Large intestine (tissue), 3 donors: ENCODE data around the gene PDZD2. TPM values are rescaled to one million over a fixed set of nuclear protein-coding genes. Genes with fewer than 3 reads are reported as not detected.
A peak's percentile ranks its signal among the peaks of the same experiment; 100 is the strongest.

Source experiments
- DNase-seq, 2 donors: peaks; one replicate each; pipeline versions ENCODE4 v3.0.0 to v3.0.0-alpha.2; 2013
- H3K27ac ChIP-seq: one replicate; pipeline ENCODE4 v1.5.1; 2013; ENCODE audit warnings: low read length
- H3K27me3 ChIP-seq: 2 replicates; pipeline ENCODE4 v1.6.1; 2013; ENCODE audit warnings: low read length; ENCODE audit not compliant: control insufficient read depth, insufficient read depth
- H3K36me3 ChIP-seq: 2 replicates; pipeline ENCODE4 v1.6.1; 2013; ENCODE audit warnings: low read length; ENCODE audit not compliant: control insufficient read depth, insufficient read depth
- H3K4me1 ChIP-seq: one replicate; pipeline ENCODE4 v1.6.1; 2013; ENCODE audit warnings: low read length; ENCODE audit not compliant: control insufficient read depth, insufficient read depth
- H3K4me3 ChIP-seq: one replicate; pipeline ENCODE4 v1.5.1; 2013; ENCODE audit warnings: low read length
- H3K9me3 ChIP-seq: one replicate; pipeline ENCODE4 v1.6.1; 2013; ENCODE audit warnings: mild to moderate bottlenecking, low read depth, low read length, moderate library complexity; ENCODE audit not compliant: control insufficient read depth
- WGBS: methylation state at CpG from one replicate; pipeline ENCODE4 v1.1.5; 2013; ENCODE audit warnings: low lambda C conversion rate; ENCODE audit not compliant: insufficient coverage; 5-methylcytosine and 5-hydroxymethylcytosine counted together
- polyA plus RNA-seq: library from polyadenylated mRNA; unstranded; fragments of 120-200 nt; gene quantifications from one replicate; pipeline ENCODE4 v1.2.1, GENCODE V29; 2013

The PDZD2 gene
- polyA plus RNA-seq, 1 donor: 4.7 TPM

DNA sequence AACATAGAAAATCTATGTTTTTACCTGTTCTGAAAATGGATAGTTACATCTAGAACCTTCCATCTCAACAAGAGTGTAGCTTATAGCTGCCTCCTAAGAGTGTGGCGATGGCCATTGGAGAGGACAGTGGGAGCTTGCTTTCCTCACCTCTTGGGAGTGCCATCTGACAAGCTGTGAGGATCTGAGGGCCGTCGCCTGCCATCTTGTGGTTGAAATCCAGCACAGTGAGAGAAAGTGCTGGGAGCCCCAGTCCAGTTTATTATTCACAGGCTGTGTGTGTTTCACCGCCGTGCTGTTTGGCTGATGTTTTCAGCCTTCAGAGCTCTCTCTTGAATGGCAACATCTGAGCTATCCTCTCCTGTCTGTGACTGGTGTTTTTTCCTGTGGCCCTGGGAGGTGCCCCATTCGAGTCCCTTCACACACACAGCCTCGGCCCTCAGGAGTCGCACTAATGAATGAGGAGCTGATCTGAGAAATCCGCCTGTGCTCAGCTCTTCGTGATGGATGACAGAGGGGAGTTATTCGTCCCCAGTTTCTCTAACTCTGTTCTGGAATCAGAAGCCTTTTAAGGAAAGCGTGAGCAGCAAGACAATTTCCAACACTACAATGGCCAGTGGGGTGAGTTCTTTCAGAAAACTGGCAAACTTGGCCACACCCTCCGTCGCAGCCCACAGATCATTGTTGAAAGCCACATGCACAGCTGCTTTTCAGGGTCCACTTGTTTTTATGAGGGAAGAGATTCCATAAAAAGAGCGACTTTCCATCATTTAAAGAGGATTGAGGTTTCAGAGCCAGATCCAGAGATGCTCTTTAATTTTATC lies 170.3 kb downstream of the PDZD2 start:
- WGBS: no CpG with 5 or more reads among the region's 15 CpGs
- no peak overlapping the region for H3K27ac ChIP-seq
- DNase-seq: peak; percentile 42 to 53
- no peak overlapping the region for H3K4me3 ChIP-seq
- H3K4me1 ChIP-seq: no peaks in the 10 kb centered on the region
- no peaks in the 10 kb centered on the region for H3K27me3 ChIP-seq
- no peaks in the 10 kb centered on the region for H3K9me3 ChIP-seq
- no peaks in the 10 kb centered on the region for H3K36me3 ChIP-seq

DNA sequence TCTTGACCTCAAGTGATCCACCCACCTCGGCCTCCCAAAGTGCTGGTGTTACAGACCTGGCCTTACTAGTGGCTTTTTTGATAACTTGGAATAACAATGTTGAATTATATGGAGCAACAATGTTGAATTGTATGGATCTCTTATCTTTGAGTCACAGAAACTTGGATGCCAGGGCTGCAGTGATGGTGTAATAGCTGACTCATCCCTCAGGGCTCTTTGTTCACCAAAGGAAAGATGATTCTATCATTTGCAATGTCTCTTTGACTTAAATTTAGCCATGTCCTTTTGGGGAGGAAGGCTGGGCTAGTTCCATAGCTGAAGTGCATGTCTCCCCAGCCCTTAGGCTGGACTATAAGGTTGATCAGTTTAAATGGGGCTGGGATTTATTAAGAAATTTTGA lies 172.3 kb downstream of the PDZD2 start:
- Histone ChIP-seq H3K36me3 (no peaks in the 10 kb centered on the region), H3K27ac (no peak overlapping the region), H3K27me3 (no peaks in the 10 kb centered on the region), H3K4me1 (no peaks in the 10 kb centered on the region), H3K4me3 (no peak overlapping the region), H3K9me3 (no peaks in the 10 kb centered on the region)
- WGBS: no CpG with 5 or more reads among the region's 1 CpG
- DNase-seq: no peak

DNA sequence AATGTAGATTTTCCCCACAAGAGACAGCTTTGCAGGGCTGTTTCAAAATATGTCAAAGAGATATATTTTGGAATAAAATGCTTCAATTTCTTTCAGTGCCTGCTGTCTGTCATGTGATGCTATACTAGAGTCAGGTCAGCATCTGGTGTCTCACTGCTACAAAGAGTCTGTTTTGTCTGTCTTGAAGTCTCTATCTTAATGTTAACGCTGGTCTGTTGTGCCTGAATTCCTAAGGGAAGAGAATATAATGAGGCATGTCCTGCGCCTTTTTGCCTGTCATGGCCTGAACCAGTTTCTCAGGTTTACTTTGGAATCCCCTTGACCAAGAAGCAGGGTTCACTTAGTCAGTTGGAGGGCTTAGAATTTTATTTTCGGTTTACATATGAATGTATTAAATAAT lies 176.4 kb downstream of the PDZD2 start:
- Histone ChIP-seq H3K4me1 (no peaks in the 10 kb centered on the region), H3K27ac (no peak overlapping the region), H3K4me3 (no peak overlapping the region), H3K9me3 (no peaks in the 10 kb centered on the region), H3K27me3 (no peaks in the 10 kb centered on the region), H3K36me3 (no peaks in the 10 kb centered on the region)
- no peak for DNase-seq
- no CpG with 5 or more reads among the region's 3 CpGs for WGBS

DNA sequence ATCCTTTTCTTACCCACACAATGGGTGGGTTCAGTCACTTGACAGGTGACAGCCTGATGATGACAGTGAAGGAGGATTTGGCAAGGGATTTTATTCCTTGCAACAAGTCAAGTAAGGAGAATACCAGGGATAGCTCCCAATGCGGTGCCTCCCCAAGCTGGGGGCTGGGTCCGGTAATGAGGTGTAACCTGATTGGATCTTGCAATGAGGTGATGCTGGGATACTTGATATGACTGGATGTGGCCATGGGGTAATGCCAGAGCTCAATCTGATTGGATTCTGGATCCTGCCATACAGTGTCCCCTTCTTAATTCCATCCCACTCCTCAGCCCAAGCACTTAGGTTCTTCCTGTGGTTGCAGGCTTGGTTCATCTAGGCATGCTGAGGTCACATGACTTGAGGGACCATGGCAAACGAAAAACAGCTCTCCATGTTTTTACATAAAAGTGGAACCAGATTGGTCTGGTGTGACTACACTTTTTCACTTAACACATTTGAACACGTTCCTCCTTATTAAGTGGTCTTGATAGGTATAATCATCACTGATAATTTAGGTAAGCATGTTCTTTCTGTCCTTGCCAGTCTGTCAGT lies 181.1 kb downstream of the PDZD2 start:
- WGBS: 100% methylated on average over 1 of the region's 4 CpGs
- no peak for DNase-seq
- Histone ChIP-seq H3K4me1 (no peaks in the 10 kb centered on the region), H3K27me3 (no peaks in the 10 kb centered on the region), H3K9me3 (no peaks in the 10 kb centered on the region), H3K4me3 (no peak overlapping the region), H3K36me3 (no peaks in the 10 kb centered on the region), H3K27ac (no peak overlapping the region)

DNA sequence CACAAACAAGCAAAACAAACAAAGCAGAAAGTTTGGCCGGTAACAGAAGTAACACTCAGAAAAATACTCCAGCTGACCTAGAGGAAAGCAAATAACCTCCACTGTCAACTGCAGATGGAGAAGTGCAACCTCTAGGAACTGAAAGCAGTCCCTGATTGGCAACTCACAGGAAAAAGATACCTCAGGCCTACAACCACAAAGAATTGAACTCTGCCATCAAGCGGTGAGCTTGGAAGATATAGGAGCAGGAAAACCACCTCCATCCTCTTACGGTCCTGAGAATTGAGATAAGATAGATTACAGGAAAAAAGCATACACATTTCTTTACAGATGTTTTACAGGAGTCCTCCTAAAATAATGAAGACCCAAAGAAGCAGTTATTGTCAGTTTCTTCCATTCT lies 184.5 kb downstream of the PDZD2 start:
- Histone ChIP-seq H3K4me1 (no peaks in the 10 kb centered on the region), H3K27me3 (no peaks in the 10 kb centered on the region), H3K36me3 (no peaks in the 10 kb centered on the region), H3K27ac (no peak overlapping the region), H3K4me3 (no peak overlapping the region), H3K9me3 (no peaks in the 10 kb centered on the region)
- no CpG with 5 or more reads among the region's 3 CpGs for WGBS
- DNase-seq: no peak

DNA sequence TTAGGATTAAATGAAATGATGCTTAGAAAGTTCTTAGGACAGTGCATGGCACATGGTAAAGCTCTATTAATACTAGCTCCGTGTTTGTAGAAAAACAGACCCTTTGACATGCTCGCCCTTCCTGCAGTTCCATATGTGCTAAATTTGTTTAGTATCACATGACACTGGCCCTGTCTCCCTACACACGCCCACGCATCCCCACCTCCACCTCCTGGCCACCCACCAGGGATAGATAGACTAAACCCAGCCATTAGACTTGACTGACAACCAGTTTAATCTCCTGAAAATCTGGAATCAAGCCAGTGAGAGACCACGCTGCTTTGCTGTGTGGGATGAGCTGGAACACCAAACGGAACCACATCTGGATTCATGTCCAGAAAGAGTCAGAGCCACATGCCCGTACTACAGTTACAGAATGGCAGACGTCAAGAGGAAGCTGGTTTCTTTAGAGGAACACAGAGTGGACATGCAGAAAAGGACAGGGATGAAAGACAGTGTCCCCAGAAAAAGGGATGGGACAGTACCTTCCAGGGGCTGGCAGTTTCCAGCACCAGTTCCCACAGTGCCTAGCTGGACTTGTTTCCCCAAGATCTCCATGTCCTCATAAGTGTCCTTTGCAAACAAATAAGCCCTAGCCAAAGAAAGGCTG lies 186.1 kb downstream of the PDZD2 start:
- H3K9me3 ChIP-seq: no peaks in the 10 kb centered on the region
- H3K36me3 ChIP-seq: no peaks in the 10 kb centered on the region
- no peaks in the 10 kb centered on the region for H3K27me3 ChIP-seq
- no peak overlapping the region for H3K4me3 ChIP-seq
- 39% methylated on average over 2 of the region's 8 CpGs for WGBS
- no peak overlapping the region for H3K27ac ChIP-seq
- H3K4me1 ChIP-seq: no peaks in the 10 kb centered on the region
- no peak for DNase-seq

DNA sequence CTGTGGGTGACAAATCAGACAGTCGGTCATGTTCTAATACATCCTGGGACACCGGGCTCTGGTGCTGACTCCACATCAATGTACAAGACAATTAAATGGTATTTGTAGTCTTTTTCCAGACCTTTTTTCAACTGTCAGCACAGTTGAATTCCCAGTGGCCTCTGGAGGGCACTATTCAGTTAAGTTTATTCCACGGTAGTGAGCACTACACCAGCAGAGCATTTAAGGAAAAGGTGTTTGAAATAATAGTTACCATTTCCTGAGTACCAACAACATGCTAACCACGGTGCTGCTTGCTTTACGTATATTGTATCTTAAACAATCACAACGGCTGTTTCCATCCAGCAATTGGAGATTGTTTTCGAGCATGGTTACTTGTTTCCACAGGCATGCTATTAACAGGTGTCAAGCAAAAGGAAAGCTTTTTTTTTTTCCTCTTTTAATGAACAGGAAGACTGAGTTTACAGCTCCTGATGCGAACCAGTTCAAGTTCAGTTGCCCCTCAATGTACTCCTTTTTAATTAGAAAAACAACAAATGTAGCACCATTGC lies 186.7 kb downstream of the PDZD2 start:
- WGBS: 42% methylated on average over 5 of the region's 8 CpGs
- Histone ChIP-seq H3K4me3 (no peak overlapping the region), H3K4me1 (no peaks in the 10 kb centered on the region), H3K36me3 (no peaks in the 10 kb centered on the region), H3K9me3 (no peaks in the 10 kb centered on the region), H3K27me3 (no peaks in the 10 kb centered on the region), H3K27ac (no peak overlapping the region)
- DNase-seq: peak; percentile 28 to 36

DNA sequence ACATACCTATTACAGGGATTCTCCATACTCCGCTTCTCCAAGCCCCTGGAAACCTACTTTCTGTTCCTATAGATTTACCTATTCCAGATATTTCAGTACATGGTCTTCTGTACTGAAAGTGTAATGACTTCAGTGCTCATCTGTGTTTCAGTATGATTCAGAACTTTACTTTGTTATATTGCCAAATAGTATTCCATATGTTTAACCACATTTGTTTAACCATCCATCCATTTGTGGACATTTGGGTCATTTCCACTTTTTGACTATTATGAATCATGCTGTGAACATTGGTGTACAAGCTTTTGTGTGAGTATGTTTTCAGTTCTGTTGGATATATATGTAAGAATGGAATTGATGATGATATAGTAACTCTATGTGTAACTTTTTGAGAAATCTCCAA lies 188.9 kb downstream of the PDZD2 start:
- DNase-seq: no peak
- 100% methylated on average over 1 of the region's 1 CpG for WGBS

DNA sequence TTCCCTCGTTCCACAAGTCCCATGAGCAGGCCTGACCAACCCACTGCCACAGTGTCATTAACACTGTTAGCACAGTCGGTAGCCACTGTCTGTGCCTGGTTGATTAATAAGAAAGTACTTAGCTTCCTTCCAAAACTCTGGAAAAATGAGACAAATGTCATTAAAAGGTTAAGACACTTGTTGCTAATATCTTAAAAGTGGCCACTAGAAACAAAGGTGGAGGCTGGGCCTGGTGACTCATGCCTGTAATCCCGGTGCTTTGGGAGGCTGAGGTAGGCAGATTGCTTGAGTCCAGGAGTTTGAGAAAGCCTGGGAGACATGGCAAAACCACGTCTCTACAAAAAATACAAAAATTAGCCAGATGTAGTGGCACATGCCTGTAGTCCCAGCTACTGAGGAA lies 194.0 kb downstream of the PDZD2 start:
- WGBS: no CpG with 5 or more reads among the region's 4 CpGs
- no peaks in the 10 kb centered on the region for H3K9me3 ChIP-seq
- no peaks in the 10 kb centered on the region for H3K27me3 ChIP-seq
- H3K4me3 ChIP-seq: no peak overlapping the region
- H3K27ac ChIP-seq: no peak overlapping the region
- H3K36me3 ChIP-seq: no peaks in the 10 kb centered on the region
- no peak for DNase-seq
- no peaks in the 10 kb centered on the region for H3K4me1 ChIP-seq

More for the DNA sequence above, 188.9 kb downstream of the PDZD2 start:
- Histone ChIP-seq H3K27ac (no peak overlapping the region), H3K9me3 (no peaks in the 10 kb centered on the region), H3K36me3 (no peaks in the 10 kb centered on the region), H3K4me1 (no peaks in the 10 kb centered on the region), H3K4me3 (no peak overlapping the region), H3K27me3 (no peaks in the 10 kb centered on the region)

DNA sequence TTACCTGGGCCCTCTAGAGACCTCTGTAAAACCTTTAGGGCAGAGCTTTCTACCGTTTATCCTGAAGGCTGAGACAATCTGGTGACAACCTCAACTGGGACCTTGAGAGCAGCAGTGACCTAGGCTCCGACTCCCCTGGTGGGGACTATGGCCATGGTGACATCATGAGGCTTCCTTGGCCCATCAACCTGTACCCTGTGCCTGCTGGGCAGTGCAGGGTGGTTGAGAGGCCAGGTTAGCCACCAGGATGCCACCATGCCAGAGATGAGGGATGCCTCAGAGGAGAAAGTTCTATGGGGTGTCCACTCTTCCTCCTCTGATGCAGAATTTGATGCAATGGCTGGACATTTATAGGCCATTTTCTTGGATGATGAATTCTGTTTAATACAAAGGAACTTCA lies 194.8 kb downstream of the PDZD2 start:
- no peak overlapping the region for H3K27ac ChIP-seq
- DNase-seq: no peak
- WGBS: no CpG with 5 or more reads among the region's 2 CpGs
- H3K27me3 ChIP-seq: no peaks in the 10 kb centered on the region
- no peaks in the 10 kb centered on the region for H3K4me1 ChIP-seq
- H3K4me3 ChIP-seq: no peak overlapping the region
- no peaks in the 10 kb centered on the region for H3K9me3 ChIP-seq
- no peaks in the 10 kb centered on the region for H3K36me3 ChIP-seq
